HG03442 (cell line): ENCODE data around the gene MOB3A.
A peak's percentile ranks its signal among the peaks of the same experiment; 100 is the strongest.
"Not testable (repeated sequence)": the region's sequence is repeated elsewhere in the genome, so short reads cannot be mapped to it uniquely, and the experiment has no call there.

Experiments
- ATAC-seq: cut with Tn5 transposase; IDR thresholded peaks from one replicate; pipeline ENCODE4 v1.9.1; 2021; ENCODE audit warnings: mild to moderate bottlenecking, moderate library complexity; ENCODE audit not compliant: unreplicated experiment

Gene MOB3A

DNA sequence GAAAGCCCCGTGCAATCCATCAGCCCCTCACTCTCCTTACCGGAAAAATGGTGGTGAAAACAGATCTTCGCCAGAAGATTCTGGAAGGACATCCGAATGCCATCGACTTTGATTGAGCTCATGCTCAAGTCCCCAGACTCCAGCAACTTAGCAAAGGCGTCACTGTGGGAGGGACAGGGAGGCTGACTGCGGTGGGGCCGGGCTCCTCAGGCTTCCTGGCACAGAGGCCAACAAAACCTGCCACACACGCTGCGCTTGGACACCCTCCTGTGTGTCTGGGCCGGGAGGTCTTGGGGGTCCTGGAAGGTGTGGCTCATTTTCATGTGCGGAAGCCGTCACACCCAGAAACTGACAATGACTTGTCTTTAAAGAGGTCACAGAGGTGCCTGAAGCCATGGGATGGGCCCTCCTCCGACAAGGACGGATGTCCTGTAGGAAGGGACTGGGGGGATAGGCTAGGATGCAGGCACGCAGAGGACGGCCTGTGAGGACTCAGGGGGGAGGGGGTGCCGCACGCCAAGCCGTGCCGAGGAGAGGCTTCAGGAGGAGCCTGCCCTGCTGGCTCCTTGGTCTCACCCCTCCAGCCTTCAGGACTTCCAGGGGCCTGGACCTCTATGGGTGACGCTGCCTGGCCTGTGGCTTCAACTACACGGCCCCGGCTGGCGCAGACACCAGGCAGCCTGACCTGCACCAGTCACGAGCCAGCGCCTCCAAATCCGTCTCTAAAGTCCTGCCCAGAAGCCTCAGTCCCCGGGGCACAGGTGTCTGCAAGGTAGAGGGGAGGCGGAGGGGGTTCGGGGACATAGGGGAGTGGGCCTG lies 13.1 kb upstream of the MOB3A start:
- ATAC-seq: no peak

DNA sequence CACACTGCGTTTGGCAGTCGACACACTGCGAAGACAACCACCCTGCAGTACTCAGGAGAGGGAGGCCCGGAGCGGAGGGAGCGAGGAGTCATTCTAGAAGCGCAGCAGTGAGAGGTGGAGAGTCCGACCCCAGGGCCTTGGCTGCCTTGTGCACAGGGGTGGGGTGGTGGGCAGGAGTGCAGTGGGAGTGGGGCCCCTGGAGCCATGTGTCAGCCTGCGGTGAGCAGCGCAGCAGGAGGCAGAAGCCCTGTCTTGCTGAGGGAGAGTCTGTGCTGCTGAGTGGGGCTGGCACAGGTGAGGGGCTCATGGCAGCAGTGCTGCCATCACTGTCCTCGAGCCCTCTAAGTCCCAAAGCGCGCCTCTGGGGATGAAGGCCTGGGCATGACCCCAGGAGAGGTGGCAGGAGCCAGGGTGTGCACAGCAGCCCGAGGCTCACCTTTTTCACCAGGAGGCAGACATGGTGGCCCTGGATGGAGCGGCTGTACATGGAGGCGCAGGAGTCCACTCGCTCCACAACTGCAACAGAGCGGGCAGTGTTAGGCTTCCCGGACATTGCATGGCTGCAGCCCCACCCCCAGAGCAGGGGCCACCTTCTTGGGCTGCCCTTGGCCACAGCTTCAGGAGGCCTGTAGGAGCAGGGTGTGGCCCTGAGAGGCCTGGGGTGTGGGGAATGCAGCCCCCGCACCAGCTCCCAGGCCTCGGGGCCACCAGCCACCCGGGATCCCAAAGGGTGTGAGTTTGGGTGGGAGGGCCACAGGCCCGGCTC lies 12.3 kb upstream of the MOB3A start:
- no peak for ATAC-seq

DNA sequence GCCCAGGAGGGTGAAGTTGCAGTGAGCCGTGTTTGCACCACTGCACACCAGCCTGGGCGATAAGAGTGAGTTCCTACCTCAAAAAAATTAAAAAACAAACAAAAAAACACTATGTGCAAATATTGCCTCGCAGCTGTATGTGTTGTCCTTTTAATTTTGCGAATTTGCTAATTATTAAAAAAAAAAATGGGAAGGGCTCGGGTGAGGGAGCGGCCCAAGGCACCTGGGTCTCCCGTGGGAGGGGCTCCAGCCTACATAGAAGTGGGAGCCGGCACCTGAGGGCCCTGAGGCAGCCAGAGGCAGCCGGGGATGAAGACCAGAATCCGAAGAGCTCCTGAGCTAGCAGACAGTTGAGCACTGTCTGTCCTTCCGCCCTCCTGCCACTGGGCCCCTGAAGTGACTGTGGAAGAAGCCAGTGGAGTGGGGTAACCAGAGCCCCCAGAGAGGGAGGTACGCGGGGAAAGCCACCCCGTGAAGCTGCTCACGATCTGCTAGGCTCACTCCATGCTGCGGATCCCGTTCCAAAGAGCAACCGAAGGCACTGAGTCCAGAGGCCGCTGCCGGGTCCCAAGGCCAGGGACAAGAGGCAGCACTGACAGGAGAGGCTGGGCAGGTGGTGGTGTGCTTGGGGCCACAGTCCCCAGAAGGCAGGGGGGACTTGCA lies 7.0 kb upstream of the MOB3A start:
- no peak for ATAC-seq

DNA sequence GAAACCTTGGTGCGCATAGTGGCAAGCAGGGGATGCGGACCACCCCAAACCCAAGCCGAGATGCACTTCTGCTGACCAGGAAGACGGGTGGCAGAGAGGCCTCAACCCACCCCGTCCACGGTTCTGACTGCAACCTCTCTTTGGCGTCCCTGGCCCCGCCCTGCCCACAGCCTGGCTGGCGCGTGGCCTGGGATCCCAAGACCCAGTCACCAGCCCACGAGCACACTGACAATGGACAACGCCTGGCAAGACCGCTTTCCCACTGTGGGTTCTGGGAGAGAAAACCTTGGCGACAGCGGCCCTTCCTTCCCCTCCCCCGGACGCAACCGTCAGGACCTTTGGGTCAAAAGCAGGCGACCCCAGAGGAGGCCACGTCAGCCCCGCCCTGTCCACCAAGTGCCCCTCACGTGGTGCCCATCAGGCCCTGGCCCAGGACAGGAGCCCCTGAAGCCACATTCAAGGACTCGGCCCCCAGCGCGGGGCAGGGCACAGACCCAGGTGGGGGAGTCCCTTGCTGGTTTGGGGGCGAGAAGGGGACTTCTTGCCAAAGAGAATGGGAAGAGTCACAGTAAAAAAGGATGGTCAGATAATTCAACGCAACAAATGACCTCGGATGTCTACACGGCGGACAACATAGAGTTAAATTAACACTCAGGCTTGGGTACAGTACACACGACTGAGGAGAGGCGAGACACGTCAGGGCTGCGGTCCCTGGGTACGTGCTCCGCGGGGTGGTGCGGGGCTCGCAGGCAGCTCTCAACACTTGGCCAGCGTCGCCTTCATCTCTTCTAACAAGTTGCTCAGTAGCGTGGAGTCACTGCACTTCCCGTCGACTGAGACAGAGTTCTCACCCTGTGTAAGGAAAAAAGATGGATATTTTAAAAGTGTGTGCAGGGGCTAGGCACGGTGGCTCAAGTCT lies 5.5 kb upstream of the MOB3A start:
- no peak for ATAC-seq

DNA sequence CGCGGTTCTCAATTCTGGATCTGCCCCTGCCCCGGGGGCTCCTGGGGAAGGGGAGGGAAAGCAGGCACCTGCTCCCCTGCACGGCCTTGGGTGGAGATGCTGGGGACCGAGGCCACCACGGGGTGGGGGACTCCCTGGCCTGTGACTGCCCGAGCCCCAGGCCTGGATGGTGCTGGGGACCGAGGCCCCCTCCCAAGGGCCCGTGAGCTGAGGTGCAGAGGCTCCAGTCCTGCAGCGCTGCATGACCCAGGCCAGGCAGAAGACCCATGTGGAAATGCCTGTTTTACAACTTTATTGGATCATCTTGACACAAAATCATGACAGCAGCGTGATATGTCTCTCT lies 4.6 kb upstream of the MOB3A start:
- no peak for ATAC-seq

DNA sequence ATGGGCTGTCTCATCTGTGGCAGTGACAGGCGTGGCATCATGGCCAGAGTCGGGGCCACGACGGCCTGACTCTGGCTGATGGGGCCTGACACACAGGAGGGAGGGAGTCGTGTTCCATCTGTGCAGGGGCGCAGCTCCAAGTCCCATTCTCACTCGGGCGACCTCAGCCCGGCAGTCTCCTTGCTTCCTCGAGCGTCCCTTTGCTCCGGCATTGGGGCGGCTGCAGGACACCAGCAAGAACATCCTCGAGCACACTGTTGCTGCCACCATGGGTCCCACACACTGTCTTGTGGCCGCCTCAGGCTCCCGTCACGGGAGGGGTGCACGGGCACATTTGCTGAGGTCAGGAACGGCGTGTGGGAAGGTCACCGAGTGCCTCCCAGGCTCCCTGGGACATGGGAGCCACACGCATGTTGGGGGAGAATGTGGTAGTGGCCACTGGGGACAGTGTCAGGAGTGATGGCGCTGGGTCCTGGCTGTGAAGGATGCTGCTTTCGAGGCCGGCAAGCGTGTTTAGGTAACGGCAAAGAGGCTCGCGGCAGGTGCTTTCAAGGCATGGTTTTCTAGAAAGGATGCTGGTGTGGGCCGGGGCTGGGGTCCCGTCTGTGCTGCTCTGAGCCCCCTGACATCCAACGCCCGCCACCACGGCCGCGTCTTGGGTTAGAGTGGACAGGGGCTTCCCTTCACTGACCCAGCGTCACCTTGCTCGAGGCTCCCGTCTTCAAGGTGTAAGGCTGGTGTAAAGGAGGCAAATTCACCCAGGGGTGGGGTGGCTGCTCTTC lies 4.0 kb upstream of the MOB3A start:
- no peak for ATAC-seq

DNA sequence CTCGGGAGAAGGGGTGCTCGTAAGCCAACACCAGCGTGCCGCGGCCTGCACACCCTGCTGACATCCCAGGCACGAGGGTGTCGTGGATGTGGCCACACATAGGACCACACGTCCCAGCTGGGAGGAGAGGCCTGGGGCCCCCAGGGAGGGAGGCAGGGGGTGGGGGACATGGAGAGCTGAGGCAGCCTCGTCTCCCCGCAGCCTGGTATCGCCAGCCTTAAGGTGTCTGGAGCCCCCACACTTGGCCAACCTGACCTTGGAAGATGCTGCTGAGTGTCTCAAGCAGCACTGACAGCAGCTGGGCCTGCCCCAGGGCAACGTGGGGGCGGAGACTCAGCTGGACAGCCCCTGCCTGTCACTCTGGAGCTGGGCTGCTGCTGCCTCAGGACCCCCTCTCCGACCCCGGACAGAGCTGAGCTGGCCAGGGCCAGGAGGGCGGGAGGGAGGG lies 3.0 kb upstream of the MOB3A start:
- no peak for ATAC-seq

DNA sequence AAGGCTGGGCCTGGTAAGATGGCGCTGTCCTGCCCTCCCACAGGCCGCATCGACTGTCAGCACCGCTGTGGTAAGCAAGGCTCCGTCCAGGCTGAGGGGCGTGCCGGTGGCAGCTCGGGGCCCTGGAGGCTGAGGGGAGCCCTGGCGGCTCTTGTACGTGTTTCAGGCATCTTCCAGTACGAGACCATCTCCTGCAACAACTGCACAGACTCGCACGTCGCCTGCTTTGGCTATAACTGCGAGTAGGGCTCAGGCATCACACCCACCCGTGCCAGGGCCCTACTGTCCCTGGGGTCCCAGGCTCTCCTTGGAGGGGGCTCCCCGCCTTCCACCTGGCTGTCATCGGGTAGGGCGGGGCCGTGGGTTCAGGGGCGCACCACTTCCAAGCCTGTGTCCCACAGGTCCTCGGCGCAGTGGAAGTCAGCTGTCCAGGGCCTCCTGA lies 1.8 kb upstream of the MOB3A start:
- ATAC-seq: no peak

DNA sequence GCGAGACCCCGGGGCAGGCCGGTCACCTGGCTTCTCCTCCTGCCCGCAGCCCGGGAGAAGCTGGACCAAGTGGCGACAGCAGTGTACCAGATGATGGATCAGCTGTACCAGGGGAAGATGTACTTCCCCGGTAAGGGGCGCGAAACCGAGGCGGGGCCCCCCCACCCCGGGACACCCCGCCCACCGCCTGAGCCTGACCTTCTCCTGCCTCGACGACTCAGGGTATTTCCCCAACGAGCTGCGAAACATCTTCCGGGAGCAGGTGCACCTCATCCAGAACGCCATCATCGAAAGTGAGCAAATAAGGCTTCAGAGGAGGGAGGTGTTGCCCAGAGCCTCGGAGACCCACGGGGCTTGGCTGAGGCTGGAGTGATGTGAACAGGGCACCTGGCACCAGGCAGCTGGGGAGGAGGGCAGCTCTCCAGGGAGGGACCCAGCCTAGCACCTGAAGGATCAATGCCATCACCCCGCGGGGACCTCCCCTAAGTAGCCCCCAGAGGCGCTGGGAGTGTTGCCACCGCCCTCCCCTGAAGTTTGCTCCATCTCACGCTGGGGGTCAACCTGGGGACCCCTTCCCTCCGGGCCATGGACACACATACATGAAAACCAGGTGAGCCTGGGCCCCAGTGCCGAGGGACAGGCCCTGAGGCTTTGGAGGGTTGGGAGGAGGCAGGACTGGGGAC lies 1.2 kb upstream of the MOB3A start:
- no peak for ATAC-seq

DNA sequence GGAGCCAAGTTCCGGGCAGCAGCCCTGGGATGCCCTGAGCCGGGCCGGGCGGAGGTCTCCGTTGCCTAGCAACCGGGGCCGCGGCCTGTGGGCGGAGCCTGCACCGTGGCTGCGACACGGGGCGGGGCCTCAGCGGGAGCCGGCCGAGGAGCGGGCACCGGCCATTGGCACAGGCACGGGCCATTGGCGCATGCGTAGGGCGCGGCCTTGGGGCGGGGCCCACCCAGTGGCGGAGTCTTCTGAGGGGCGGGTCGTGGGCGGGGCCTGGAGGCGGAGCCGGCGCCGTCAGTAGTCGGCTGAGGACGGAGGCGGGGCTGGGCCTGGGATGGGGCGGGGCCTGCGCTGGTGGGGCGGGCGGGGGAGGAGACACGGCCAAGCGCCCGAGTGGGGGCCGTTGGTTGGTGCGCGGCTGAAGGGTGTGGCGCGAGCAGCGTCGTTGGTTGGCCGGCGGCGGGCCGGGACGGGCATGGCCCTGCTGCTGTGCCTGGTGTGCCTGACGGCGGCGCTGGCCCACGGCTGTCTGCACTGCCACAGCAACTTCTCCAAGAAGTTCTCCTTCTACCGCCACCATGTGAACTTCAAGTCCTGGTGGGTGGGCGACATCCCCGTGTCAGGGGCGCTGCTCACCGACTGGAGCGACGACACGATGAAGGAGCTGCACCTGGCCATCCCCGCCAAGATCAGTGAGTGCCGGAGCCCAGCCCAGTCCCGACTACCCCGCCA lies 515 bp upstream of the MOB3A start, which contains the start of gene IZUMO4:
IZUMO4 (plus strand) TSS at position 436 of the 723 bp plus-strand sequence; CDS start at position 467, 31 bp downstream.
- peak; percentile 72 for ATAC-seq

DNA sequence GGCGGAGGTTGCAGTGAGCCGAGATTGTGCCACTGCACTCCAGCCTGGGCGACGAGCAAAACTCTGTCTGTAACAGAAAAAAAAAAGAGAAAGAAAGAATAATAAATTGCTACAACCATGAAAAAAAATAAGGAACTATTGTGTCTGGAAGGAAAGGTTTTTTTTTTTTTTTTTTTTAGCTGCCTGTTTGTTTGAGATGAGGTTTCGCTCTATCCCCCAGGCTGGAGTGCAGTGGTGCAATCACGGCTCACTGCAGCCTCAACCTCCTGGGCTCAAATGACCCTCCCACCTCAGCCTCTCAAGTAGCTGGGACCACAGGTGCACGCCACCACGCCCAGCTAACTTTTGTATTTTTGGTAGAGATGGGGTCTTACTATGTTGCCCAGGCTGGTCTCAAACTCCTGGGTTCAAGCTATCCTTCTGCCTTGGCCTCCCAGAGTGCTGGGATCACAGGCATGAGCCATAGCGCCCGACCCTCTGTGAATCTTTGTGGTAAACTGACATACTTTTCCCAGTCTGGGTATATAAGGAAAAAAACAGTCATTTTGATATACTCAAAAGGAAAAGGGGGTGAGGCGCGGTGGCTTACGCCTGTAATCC lies 4.1 kb downstream of the MOB3A start:
- not testable (repeated sequence) for ATAC-seq

DNA sequence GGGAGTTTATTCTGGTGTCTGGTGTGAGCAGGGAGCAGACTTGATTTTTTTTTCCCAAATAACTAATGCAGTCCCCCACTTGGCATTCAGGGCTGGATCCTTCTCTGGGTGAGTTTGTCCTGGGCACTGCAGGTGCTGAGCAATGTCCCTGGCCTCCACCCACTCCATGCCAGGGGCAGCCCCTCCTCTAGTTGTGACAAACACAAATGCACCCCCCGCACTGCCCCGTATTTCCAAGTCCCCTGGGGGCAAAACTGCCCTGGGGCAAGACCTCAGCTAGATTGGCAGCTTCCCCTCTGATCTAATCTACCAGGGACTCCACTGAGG lies 6.4 kb downstream of the MOB3A start:
- ATAC-seq: no peak

DNA sequence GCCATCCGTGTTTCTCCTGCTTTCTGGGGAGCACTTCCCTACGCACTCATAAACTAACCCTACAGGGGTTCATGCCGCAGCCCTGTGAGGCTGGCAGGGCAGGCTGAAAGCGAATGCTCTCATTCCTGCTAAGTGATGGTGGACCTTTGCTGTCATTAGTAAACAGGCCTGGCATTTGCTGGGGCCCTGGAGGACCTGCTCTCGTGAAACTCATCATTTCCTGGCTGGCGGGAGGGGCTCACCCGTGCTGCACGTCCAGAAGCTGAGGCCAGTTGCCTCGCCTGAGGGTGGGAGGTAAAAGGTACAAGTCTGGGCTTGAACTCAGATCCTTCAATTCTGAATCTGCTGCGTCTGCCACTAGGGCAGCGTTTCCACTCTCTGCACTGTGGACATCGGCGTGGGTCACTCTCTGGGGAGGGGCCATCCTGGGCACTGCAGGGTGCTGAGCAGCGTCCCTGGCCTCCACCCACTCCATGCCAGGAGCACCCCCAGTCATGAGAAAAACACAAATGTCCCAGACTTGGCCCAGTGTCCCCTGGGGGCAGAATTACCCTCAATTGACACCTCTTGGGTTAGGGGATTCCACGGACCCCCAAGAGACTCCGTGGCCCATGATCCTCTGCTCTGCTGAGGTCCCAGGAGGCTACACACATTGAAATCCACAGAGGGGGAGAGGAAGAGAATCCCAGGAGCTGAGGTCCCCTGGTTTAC lies 7.0 kb downstream of the MOB3A start:
- ATAC-seq: no peak

DNA sequence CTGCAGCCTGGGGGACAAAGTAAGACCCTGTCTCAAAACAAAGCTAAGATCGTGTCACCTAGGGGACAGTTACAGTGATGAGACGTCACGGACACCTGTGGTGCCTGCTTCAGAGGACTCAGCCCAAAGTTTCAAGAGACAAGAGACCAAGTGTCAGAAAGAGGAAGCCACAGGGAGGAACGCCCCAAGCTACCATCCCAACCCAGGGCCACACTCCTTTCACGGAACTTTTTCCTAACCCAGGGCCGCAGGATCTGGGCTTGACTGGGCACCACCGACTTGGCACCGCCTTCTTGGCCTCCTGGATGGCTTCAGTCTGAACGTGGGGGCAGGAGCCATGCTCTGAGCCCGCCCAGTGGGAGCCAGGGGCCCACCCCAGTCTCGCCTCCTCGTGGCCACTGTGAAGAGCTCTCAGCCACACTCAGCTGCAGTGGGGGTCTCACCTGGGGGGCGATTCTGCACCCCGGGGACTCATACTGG lies 8.5 kb downstream of the MOB3A start:
- no peak for ATAC-seq

DNA sequence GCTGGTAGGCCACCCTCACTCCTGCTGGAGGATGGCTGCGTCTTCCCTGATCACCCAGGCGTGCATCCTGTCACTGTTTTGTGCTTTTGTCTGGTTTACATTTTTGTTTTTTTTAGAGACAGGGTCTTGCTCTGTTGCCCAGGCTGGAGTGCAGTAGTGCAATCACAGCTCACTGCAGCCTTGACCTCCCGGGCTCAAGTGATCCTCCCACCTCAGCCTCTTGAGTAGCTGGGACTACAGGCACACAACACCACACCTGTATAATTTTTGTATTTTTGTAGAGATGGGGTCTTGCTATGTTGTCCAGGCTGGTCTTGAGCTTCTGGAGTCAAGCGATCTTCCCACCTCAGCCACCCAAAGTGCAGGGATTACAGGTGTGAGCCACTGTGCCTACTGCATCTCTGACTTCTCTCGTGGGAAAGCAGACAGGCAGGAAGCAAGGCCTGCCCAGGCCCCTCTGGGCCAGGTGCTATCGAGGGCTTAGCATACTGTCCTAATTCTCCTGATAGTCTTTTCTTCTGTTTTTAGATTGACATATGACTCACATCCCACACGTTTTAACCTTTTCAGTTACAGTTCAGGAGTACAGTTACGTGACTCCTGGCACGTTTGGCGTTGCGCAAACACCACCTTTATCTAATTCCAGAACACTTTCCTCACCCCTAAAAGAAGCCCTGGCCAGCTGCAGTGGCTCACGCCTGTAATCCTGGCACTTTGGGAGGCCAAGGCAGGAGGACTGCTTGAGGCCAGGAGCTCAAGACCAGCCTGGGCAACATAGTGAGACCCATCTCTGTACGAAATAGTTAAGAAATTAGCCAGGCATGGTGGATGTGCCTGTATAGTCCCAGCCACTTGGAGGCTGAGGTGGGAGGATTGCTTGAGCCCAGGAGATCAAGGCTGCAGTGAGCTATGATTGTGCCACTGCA lies 9.2 kb downstream of the MOB3A start:
- not testable (repeated sequence) for ATAC-seq

DNA sequence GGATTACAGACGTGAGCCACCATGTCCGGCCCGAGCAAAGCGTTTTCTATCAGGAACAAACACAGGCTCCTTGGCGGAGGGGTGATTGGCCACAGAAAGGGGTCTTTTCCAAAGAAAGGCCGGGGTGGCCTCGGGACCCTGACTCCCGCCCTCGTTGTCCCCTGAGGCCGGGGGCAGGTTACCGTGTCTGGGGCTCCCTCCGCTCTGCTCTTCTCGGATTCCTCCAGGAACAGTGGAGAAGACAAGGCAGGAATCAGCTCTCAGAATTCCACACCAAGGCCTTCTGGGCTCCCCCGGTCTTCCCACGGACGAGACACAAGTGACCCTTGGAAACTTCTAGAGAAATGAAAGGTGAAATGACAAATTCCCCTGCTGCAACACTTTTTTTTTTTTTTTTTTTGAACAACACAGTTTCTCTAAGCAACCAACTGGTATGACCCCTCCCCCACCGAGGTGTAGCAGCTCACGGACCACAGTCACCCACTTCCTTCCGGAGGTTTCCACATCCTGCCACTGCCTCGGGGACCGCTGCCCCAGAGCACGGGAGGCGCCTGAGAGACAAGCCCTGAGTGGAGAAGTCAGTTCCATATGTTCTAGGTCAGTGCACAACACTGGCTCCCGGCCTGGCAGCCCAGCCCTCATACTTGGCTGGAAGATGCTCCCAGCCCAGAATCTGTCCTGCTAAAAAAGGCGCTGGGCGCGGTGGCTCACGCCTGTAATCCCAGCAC lies 11.0 kb downstream of the MOB3A start:
- peak; percentile 22 for ATAC-seq
